Hematopoietic multipotent progenitor cell treated with erythropoietin and hydrocortisone succinate and interleukin-3 and kit ligand, for 6 days (in vitro differentiated cells): ENCODE data around the gene AIM2.

Experiments
- DNase-seq: peaks from one replicate; pipeline ENCODE4 v3.0.0-alpha.2; 2015

AIM2 gene

DNA sequence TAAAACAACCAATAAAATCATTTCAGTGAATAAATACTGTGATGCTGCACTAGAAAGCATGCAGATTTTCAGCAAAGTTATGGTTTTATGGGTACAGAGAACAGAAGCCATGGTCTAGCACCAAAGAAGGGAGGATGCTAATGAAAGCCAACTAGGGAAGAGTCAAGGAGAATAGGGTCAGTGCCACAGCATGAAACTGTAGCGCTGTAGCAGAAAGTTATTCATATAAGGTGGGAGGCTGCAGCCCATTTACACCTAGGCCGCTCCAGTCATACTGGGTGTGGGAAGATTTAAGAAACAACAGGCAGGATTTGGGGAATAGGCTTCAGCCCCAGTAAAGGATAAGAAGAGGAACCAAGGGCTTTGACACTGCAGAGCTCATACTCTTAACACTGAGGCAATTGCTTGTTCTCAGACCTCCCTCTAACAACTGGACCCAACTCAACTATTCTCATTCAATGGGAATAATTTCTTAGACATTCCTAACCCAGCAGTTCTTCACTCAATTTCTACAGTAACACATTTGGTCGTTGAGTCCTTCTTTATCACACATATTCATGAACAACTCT lies 62.5 kb downstream of the AIM2 start:
- DNase-seq, result no peak

DNA sequence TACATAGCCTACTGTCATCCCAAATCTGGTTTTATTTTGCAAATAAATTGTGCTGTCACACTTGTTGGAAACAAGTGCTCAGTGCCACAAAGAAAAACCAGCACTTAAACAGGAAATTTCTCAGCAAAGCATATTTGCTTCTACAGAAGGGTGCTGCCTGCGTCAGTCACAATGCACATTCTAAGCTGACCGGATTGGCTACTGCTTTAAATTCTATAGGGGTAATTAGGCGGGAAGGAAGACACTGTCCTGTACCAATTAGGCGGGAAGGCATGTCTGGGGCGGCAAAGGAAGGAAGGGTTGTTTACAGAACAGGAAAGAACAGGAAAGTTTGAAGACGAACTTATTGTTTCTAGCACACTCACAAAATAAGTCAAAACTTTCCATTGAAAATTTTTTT lies 64.1 kb downstream of the AIM2 start:
- DNase-seq, result peak; percentile 77
